Measurements from ENCODE around the gene DDX60.
A peak's percentile ranks its signal among the peaks of the same experiment; 100 is the strongest.
"Not testable (repeated sequence)": the region's sequence is repeated elsewhere in the genome, so short reads cannot be mapped to it uniquely, and the experiment has no call there.

Gene DDX60

DNA sequence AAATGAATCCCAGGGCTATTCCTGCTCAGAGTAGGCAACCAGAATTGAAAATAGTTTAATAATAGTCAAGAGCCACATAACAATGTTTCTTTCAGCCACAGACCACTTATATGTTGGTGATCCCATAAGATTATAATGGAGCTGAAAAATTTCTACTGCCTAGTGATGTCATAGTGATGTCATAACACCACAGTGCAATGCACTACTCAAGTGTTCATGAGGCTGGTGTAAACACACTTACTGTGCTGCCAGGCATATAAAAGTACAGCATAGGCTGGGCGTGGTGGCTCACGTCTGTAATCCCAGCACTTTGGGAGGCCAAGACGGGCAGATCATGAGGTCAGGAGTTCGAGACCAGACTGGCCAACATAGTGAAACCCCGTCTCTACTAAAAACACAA is 15.1 kb downstream of the DDX60 start:
- not testable (repeated sequence) for DNase-seq (ENCODE audit: low spot score)

DNA sequence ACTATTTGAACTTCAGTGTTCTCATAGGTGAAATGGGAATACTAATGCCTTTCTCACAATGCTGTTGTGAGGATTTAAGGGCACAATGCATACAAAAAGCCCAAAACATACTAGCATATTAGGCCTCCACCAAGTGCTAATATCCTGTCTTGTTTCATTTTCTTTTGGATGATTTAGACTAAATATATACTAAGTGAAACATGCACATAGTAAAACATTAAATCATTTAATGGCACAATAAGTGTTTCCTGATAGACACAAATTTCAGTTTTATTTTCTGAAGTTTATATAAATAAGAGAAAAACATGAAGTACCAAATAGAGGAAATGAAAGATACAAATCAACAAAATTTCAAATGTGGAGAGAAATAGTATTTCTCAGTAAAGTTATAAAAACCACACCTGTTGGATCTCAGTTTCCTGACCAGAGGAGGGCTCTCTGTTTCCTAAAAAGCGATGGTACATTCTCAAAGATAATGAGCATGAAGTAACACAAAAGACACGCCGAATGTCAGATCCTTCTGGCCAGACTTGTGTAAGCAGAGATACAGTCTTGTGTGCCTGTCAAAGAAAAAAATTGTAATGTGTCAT is 25.1 kb downstream of the DDX60 start:
- DNase-seq (ENCODE audit: low spot score), result no peak

DNA sequence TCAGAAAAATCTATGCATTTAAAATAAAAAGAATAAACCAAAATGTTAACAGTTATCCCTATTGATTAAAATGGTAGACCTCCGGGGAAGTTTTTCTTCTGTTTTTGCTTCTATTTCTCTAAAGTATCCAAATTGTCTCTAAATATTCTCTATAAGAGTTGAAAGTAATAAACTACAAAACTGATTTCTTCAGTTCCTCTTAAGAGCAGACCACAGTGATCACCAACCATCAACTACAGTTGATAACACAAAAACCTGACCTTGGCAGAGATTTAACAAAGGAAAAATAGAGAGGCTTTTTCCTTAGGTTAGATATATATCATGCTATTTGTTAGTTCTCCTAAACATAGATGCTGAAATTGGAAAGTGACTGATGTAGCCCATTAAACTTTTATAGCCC is 27.3 kb downstream of the DDX60 start:
- DNase-seq (ENCODE audit: low spot score), result no peak

DNA sequence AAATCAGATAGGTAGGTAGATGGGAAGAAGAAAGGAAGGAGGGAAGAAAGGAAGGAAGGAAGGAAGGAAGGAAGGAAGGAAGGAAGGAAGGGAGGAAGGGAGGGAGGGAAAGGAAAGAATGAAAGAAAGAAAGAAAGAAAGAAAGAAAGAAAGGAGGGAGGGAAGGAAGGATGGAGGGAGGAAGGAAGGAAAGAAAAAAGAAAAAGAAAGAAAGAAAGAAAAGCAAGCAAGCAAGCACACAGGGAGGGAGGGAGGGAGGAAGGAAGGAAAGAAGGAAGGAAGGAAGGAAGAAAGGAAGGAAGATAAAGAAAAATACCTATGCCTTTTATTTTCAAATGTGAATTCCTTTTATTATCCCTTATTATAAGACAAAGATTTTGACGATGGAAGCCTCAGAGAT is 32.7 kb downstream of the DDX60 start:
- not testable (repeated sequence) for DNase-seq (ENCODE audit: low spot score)

DNA sequence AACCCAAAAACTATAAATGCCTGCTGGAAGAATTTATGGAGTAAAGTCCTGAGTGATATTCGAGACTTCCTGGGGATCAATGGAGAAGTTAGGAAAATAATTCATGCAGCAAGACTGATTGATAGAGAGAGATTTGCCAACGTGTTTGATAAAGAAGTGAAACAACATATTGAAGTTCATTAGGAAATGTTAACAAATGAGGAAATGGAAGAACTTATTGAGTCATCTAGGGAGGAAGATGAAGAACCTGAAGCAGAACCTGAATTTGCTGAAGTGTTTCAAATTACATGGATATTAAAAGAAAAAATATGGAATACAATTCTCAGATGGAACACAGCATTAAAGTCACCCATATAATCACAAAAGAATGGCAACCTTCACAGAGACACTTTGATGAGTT is 39.0 kb downstream of the DDX60 start:
- DNase-seq (ENCODE audit: low spot score), result no peak

DNA sequence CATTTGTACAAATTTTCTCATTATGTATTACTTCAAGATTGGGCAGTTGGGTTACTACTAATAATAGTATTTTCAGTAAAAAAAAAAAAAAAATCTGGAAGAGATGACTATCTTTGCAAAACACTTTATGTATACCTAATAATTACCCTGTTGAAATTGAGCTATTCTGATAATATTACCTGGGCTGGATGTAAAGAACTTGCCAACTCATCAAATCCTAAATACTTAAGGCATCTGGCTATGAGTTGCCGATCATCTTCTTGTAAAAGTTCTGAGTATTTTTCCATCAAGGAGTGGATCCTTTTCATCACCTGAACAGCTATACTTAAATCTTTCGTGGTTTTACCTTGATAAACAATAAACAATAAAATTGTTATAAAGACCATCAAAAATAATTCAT is 42.7 kb downstream of the DDX60 start:
- no peak for DNase-seq (ENCODE audit: low spot score)

DNA sequence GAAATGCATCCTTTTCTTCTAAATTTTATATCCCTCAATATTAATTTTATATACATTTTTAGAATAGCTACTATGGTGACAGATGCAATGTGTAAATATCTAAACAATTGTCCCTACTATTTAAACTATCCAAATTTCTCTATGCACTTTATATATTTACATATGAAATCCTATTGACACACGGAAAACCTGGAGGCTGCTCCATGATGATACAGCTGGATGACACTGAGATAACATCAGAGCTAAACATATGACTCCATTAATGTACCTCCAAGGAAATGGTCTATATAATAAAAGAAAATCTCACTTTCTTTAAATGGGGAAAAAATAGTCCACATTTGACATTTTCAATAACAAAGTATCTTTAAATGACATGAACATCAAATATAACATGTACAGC is 43.7 kb downstream of the DDX60 start:
- no peak for DNase-seq (ENCODE audit: low spot score)

DNA sequence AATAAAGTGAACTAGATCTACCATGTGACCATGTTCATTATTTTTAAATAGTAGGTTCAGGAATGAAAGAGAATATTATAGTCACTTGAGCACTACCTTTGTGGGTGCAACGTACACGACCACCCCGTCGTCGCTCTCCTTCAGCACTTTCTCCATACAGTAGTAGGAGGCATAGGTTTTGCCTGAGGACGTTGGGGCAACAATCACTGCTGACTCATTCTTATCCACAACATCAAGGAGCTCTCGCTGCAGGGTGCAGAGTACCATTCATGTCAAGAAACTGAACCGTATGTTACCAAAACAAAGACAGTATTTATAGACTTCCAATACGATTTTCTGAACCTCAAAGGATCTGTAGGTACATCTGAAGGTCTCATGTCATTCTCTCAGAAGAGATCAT is 44.7 kb downstream of the DDX60 start:
- no peak for DNase-seq (ENCODE audit: low spot score)

DNA sequence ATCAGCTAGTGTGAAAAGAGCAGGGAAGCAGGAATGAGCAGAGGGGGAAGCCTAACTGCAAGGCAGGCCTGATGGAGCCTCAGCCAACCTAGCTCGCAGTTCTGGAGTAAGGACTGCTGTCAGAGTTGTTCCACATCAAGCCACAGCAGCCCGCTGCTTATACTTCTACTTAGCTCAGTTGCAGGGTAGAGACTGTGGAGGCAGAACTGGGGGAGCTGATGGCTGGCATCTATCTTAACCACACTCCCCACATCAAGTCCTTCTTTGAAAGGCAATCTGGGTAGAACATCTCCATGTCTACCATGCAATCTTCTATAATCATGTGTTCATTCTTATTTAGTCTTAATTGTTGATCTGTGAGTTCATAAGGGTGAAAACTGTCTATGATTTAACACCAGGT is 46.1 kb downstream of the DDX60 start:
- DNase-seq (ENCODE audit: low spot score), result no peak

DNA sequence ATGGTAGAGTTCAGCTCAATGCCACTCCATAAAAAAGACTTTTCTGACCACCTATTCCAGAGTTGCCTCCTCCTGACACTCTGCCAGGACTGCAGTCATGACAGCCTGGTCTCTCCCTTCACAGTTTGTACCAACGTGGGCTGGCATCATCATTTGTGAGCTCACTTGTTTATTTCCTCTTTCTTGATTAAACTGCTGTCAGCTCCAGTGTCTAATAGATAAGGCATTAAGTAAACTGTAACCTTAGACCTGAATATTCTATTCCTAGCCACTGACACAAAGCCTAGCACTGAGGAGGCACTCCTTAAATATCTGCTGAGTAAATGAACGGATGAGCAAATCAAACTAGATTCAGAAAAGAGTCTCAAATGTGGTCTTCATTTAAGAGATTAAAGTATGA is 48.7 kb downstream of the DDX60 start:
- DNase-seq (ENCODE audit: low spot score), result peak; percentile 38

DNA sequence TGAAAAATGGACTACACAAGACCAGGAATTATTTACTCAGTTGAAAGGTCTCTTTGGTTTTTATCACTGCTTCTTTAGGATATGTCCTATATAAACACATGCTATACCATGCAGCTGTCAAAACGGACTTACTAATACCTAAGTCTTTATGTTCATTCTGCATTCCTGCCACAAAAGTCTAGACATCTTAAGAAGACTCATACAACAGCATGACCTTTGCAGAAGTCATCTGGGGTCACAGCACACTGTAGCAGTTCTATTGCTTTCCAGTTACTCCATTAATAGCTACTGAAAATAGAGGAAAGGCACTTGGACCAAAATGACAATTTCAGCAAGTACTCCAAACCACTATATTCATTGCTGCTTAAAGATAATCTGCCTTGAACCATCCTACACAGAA is 53.2 kb downstream of the DDX60 start:
- DNase-seq (ENCODE audit: low spot score), result no peak

DNA sequence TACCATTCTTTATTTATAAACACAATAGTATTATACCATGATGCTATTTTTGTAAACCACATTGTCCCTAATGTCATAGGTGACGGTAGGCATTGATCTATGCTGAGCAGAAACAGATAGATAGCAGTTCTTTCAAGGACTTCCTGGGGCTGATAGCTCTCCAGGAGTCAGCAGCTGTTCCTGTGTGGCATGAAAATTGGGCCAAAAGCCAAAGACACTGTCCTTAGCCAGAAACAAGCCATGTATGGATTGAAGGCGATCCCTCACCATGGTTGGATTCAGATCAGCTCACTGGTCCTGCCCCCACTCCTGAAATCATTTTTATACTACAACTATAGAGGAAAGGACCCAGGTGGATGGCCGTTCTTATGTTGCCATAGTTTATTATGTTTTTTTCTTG is 53.6 kb downstream of the DDX60 start:
- no peak for DNase-seq (ENCODE audit: low spot score)

DNA sequence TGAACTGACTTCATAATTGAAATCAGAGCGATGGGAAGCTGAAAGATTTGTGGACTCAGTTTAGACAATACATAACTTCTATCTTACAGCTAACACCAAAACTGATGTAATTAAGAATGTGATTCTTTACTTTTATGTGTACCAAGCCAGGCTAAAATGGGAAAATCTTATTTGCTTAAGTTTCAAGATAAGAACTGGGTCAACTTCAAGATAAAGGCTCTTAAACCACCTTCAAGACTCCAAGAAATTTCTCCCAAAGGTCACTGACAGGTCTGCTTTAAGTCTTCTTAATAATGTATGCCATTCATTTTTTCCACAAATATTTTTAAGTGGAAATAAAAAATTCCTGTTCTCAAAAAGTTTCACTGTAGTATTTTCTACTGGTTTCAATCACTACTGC is 55.5 kb downstream of the DDX60 start:
- DNase-seq (ENCODE audit: low spot score), result no peak

DNA sequence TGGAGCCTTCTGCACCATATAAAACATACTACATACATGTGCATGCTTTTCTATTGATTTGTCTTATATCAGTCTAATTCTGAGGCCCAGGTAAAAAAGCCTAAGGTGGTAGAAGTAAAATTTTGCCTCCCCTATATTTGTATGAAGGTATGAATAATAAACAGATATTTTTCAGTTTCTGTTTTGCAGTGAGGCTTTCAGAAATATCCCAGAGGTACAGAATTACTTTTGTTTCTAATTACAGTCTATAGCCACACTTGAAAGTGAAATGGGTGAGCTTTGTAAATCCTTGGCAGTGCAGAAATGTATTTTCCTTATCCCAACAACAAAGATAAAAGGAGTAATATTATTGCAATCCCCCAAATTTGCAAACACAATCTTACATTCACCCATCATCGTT is 59.5 kb downstream of the DDX60 start:
- DNase-seq (ENCODE audit: low spot score), result no peak

DNA sequence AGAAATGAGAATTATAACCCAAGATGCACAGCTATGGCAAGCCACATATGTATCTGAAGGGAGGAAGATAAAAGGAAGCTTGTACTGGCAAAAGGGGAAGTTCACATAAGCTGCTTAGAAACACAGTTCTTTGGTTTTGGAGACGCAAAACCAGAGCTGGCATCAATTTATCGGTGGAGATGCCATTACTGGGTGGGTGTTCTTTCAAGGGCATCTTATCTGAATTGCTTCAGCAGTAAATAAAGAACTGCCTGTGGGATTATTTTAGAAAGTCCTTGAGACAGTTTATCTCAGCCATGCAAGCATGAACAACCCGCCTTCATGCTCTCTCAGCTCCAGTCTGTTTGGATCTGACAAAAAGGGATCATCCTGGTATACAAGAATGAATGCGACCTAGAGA is 60.8 kb downstream of the DDX60 start:
- peak; percentile 84 for DNase-seq (ENCODE audit: low spot score)

DNA sequence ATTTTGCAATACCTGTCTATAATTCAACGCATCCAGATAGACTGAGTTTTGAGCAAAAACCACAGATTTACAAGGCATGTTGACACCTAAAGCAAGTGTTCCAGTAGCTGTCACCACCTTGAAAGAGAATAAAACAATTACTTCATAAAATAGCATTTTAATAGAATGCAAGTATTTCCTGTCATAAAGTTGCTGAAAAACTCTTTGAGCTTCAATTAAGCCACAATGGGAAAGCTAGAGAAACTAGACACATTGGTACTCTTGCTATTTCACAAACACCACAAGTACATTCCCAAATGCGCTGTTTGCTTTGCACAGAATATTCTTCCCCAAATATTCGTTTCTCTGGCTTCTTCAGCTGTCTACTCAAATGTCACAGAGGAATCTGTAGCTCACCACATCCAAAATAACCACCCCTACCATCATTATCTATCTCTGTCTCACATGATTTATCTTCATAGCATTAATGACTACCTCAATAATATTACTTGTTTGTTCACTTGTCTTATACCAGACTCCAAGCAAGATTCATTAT is 70.3 kb downstream of the DDX60 start:
- no peak for DNase-seq (ENCODE audit: low spot score)

DNA sequence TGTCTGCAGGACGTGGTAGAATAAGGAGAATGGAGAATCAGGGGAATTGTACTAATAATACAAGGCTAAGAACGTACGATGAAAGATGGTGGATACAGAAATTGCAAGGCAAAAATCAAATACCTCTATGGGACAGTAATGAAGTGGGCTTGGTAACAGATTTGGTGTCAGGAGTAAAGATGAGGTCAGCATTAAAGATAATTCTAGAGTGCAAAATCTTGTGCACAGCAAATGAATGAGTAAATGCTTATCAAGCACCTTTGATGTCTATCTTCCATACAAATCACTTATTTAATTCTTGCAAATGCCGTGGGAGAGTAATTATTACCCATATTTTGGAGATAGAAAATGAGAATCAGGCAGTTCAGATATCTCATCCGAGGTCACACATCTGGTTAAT is 70.9 kb downstream of the DDX60 start:
- no peak for DNase-seq (ENCODE audit: low spot score)

DNA sequence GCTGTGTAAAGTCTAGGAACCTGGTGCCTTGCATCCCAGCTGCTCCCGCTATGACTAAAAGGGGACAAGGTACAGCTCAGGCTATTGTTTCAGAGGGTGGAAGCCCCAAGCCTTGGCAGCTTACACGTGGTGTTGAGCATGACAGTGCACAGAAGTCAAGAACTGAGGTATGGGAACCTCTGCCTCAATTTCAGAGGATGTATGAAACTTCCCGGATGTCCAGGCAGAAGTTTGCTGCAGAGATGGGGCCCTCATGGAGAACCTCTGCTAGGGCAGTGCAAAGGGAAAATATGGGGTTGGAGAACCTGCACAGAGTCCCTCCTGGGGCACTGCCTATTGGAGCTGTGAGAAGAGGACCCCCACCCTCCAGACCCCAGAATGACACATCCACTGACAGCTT is 76.6 kb downstream of the DDX60 start:
- DNase-seq (ENCODE audit: low spot score), result no peak

DNA sequence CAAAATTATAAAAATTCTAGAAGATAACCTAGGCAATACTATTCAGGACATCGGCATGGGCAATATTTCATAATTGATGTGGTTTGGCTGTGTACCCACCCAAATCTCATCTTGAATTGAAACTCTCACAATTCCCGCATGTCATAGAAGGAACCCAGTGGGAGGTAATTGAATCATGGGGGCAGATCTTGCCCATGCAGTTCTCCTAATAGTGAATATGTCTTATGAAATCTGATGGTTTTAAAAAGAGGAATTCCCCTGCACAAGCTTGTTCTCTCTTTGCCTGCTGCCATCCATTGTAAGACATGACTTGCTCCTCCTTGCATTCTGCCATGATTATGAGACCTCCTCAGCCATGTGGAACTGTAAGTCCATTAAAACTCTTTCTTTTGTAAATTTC is 77.7 kb downstream of the DDX60 start:
- DNase-seq (ENCODE audit: low spot score), result no peak

DNA sequence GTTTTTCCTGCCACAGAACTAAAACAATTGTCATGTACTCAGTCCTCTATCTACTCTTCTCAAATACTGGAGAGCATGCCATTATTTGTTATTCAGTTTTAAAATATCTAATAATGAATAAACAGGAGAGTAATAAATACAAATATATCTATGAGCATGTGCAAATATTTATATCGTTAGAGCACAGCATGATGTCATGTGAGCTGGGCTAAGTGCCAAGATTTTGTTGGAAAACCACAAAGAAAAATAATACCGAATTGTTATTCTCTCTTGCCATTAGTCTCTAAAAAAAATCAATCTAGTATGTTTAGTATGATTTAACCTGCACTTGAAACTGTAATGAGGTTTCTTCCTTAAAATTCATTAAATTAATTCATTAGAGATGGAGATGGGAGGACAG is 97.3 kb downstream of the DDX60 start:
- peak; percentile 31 for DNase-seq (ENCODE audit: low spot score)

DNA sequence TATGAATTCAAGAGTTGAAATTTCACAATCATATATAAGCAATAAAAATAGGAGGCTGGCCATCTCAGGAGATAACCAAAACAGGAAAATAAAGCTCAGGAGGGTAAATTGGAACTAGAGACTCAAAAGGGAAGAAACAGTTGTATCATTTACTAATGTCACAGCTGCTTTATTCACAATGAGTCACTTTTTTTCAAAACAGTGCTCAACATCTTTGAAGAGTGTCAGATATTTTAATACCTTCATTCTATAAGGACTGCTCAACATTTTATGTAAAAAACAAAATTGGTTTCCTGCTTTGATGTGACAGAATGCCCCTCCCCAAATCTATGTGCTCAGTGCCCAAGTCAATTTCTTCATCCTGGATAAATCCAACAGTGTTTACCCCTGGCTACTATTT is 97.7 kb downstream of the DDX60 start:
- DNase-seq (ENCODE audit: low spot score), result no peak

DNA sequence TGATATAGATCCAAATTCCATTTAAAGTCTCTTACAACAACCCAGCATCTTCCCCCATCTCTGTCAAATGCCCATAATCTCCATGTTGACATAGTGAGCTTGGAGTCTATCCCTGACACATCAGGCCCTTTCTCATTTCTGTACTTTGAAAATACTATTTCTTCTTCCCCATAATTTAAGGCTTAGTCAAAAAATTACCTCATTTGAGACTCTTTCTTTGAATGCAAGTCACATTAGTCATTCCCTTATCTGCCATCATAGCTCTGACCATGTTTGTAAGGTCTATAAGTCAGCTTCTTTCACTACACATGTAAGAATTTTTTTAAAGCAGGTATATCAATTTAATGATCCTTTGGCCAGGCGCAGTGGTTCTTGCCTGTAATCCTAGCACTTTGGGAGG is 99.9 kb downstream of the DDX60 start:
- no peak for DNase-seq (ENCODE audit: low spot score)

DNA sequence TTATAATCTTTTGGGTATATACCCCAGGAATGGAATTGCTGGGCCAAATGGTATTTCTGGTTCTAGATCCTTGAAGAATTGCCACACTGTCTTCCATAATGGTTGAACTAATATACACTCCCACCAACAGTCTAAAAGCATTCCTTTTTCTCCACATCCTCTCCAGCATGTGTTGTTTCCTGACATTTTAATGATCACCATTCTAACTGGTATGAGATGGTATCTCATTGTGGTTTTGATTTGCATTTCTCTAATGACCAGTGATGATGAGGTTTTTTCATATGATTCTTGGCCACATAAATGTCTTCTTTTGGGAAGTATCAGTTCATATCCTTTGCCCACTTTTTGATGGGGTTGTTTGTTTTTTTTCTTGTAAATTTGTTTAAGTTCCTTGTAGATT is 105.0 kb downstream of the DDX60 start:
- not testable (repeated sequence) for DNase-seq (ENCODE audit: low spot score)

DNA sequence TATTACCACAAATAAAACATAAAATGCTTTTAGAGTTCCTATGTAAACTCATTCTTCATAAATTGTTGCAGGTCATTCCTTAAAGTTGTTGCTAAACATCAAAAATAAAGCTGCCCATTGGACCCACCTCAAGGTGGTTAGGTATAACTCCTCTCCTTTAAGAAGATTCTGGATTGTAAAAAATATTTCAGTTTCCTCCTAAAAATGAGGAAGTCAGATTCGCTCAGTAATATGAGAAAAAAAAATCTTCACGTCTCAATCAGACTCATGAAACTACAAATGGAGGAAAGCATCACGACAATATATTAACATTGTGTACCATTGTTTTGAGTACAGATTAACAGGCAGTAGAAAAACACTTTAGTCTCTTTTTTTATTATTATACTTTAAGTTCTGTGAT is 105.9 kb downstream of the DDX60 start:
- no peak for DNase-seq (ENCODE audit: low spot score)
